HG03095 (cell line): ENCODE data around the gene MARCHF4.

Source experiments
- ATAC-seq: cut with Tn5 transposase; IDR thresholded peaks from one replicate; pipeline ENCODE4 v1.9.1; 2021; ENCODE audit warnings: moderate library complexity; ENCODE audit not compliant: unreplicated experiment

Gene MARCHF4

GRCh38 chr2:216351172-216351925 is 20.9 kb downstream of the MARCHF4 start:
- no peak for ATAC-seq

GRCh38 chr2:216350214-216350791 is 22.0 kb downstream of the MARCHF4 start:
- ATAC-seq: no peak

GRCh38 chr2:216349366-216349765 is 22.9 kb downstream of the MARCHF4 start:
- no peak for ATAC-seq

DNA sequence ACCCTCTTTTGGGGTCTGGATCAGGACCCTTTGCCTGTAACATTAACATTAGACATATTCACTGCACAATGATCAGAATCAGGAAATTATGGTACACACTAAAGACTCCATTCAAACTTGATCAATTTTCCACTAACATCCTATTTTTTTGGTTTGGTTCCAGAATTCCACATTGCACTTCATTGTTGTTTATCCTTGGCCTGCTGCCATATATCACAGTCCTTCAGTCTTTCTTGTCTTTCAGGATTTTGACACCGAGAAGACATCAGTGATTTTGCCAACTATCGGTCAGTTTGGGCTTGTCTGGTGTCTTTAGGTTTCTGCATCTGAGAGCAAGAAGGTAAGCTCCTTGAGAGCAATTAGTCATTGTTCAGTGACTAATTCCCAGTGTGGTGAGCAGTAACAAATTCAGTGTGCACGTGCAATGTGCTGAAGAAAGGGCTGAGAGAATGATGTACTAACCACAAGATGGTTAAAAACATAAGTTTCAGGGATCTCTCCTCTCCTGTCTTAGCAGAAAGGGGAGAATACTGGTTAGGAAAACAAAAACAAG is 23.5 kb downstream of the MARCHF4 start:
- no peak for ATAC-seq

- no peak for ATAC-seq
These were observed 25.5 kb downstream of the MARCHF4 start for GRCh38 chr2:216346781-216347180.

GRCh38 chr2:216345846-216346245 is 26.4 kb downstream of the MARCHF4 start:
- no peak for ATAC-seq

- no peak for ATAC-seq
These were observed 27.4 kb downstream of the MARCHF4 start for GRCh38 chr2:216344950-216345300.

GRCh38 chr2:216344206-216344949 is 27.9 kb downstream of the MARCHF4 start:
- no peak for ATAC-seq

GRCh38 chr2:216343221-216343980 is 28.9 kb downstream of the MARCHF4 start:
- no peak for ATAC-seq

DNA sequence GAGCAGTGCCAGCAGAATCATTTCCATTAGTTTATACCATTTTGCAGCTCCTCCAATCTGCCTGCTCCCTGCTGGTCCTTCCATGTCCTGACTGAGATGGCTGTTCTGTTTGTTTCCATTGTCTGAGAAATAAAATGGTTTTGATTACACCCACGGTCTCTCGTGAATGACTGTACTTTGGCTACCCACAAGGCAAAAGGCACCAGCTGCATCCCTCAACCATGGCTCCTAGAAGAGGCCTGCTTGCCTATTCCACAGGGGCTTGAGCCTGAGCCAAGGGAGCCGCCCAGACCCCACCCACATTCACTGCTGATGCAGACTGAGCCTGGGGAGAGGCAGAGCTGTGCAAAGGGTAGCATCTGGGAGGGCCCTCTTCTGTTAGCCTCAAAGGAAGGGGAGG is 31.2 kb downstream of the MARCHF4 start:
- ATAC-seq: no peak

DNA sequence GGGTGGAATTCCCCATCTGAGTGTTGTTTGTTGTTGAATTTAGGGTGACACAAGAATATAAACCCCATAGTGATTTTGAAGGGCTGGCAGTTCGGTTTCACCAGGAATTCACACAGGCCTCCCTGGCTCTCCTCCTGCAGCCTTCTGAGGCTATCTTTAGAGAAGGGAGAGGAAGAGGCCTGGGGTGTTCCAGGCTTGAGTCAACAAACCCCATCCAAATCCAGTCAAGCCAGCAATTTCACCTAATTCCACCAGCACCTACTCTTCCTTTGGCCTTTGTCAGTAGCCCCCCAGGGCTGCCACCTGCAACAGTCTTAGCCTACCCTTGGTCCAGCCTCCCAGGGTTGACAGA is 32.0 kb downstream of the MARCHF4 start:
- no peak for ATAC-seq

- ATAC-seq: no peak
These were observed 32.6 kb downstream of the MARCHF4 start for GRCh38 chr2:216339456-216340279.

GRCh38 chr2:216335252-216335651 is 37.0 kb downstream of the MARCHF4 start:
- no peak for ATAC-seq

DNA sequence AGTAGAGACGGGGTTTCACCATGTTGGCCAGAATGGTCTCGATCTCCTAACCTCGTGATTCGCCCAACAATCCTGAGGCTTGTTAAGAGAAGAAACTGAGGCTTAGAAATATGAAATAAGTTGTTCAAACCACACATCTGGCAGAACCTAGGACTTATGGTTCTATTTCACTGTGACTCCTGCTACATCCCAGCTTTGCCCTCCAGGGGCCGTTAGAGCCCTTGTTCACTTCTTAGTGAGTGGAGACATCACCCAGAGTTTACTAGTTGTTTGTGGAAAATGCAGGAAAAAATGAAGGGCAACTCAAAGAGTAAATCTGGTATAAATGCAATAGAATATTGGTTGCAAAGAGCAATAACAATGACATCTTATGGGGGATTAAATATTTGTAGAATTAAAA is 43.9 kb downstream of the MARCHF4 start:
- ATAC-seq: no peak

GRCh38 chr2:216327447-216327935 is 44.8 kb downstream of the MARCHF4 start:
- no peak for ATAC-seq
